ENCODE measurements around the gene TUBA3E.
"Not testable (repeated sequence)": the region's sequence is repeated elsewhere in the genome, so short reads cannot be mapped to it uniquely, and the experiment has no call there.

Gene TUBA3E

GRCh38 chr2:130142396-130143265 is 55.6 kb downstream of the TUBA3E start:
- not testable (repeated sequence) for DNase-seq

Data from stimulated activated naive CD4-positive, alpha-beta T cell treated with Interleukin-2 at 50 U/mL for 16 hours (primary cell).